ENCODE measurements around the gene NAV3. TPM values are rescaled to one million over a fixed set of nuclear protein-coding genes. Genes with fewer than 3 reads are reported as not detected.
A peak's percentile ranks its signal among the peaks of the same experiment; 100 is the strongest.

NAV3 gene
- total RNA-seq, 1 donor from 2014 or later, result 16.2 TPM

DNA sequence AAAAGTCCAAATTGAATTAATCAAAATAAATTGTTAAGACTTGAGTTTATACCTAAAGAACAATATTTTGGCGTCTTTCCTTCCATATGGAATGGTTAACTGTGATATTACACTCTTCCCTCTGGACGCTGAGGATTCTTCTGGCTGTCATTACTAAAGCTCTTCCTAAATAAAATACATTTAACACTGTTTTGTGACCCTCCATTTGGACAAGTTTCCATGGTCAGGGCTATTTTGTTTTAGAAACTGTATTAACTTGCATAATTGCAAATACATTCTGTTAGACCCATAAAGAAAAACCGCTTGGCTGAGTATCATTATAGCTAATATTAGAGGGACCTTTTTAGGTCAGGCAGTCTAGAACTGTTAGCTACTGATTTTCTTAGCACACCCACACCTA is 87.4 kb downstream of the NAV3 start:
- TF ChIP-seq POLR2A (IDR thresholded peaks at IDR 0.05) (no peak), POLR2AphosphoS5 (IDR thresholded peaks at IDR 0.05; ENCODE audit: insufficient read depth in 1 of 2, low read depth in 1 of 2) (no peak)
- TF ChIP-seq, protein P1, sequence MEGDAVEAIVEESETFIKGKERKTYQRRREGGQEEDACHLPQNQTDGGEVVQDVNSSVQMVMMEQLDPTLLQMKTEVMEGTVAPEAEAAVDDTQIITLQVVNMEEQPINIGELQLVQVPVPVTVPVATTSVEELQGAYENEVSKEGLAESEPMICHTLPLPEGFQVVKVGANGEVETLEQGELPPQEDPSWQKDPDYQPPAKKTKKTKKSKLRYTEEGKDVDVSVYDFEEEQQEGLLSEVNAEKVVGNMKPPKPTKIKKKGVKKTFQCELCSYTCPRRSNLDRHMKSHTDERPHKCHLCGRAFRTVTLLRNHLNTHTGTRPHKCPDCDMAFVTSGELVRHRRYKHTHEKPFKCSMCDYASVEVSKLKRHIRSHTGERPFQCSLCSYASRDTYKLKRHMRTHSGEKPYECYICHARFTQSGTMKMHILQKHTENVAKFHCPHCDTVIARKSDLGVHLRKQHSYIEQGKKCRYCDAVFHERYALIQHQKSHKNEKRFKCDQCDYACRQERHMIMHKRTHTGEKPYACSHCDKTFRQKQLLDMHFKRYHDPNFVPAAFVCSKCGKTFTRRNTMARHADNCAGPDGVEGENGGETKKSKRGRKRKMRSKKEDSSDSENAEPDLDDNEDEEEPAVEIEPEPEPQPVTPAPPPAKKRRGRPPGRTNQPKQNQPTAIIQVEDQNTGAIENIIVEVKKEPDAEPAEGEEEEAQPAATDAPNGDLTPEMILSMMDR (IDR thresholded peaks at IDR 0.05), result no peak
- DNase-seq (ENCODE audit: extremely low spot score in 2 of 2), result no peak
- no peaks in the 10 kb centered on the region for H3K36me3 ChIP-seq
- intact Hi-C loops (cut with DNase I), result no loop called here
- H3K27ac ChIP-seq, result no peak overlapping the region
- no peaks in the 10 kb centered on the region for H3K9me3 ChIP-seq
- H3K27me3 ChIP-seq, result no peaks in the 10 kb centered on the region
- no peaks in the 10 kb centered on the region for H3K4me1 ChIP-seq
- H3K4me3 ChIP-seq, result no peak overlapping the region

DNA sequence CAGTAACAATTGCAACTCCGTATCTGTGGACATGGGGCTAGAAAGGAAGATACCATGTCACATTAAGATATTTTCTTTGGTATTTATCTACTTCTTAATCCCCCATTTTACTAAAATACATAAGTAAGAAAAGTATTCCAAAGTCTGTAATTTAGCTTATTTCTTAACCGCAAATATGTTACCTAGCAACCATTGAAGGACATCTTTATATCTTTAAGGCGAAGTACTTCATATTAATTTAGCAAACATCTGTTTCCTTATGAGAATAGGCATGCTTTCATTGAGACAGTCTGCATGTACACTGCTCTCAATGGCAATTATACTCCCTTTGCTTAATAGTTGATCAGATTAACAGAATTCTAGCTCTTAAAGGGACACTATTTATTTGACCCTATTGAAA is 88.8 kb downstream of the NAV3 start:
- Histone ChIP-seq H3K9me3 (no peaks in the 10 kb centered on the region), H3K4me1 (no peaks in the 10 kb centered on the region), H3K36me3 (no peaks in the 10 kb centered on the region)

DNA sequence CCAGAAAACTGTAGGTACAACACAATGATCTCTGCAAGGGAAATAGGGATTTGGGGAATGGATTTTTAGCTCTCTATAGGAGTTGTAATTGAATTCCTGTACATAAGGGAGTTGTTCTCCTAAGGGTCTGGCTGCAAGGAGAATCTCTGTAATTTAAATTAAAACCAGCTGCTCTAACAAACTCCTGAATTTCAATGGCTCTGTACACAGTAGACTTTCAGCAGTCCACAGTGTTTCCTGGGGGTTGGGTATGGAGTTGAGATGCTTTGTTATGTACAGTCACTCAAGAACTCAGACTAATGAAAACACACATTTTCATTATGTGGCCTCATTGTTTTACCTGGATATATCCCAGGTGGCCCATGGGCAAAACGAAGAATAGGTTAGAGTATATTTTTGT is 93.2 kb downstream of the NAV3 start:
- H3K4me3 ChIP-seq, result no peak overlapping the region
- no peaks in the 10 kb centered on the region for H3K9me3 ChIP-seq
- H3K4me1 ChIP-seq, result peaks cover 11% of the 10 kb centered on the region
- no peak for TF ChIP-seq POLR2AphosphoS5 (IDR thresholded peaks at IDR 0.05; ENCODE audit: insufficient read depth in 1 of 2, low read depth in 1 of 2)
- no peak overlapping the region for H3K27ac ChIP-seq
- no peaks in the 10 kb centered on the region for H3K36me3 ChIP-seq
- intact Hi-C loops (cut with DNase I), result loop anchor here (10.0 kb wide), 1 partner anchor 199 kb away; no protein-coding TSS in a partner anchor
- DNase-seq (ENCODE audit: extremely low spot score in 2 of 2), result no peak
- no peaks in the 10 kb centered on the region for H3K27me3 ChIP-seq

More for the DNA sequence above, 88.8 kb downstream of the NAV3 start:
- intact Hi-C loops (cut with DNase I), result no loop called here
- TF ChIP-seq POLR2AphosphoS5 (IDR thresholded peaks at IDR 0.05; ENCODE audit: insufficient read depth in 1 of 2, low read depth in 1 of 2) (no peak), POLR2A (IDR thresholded peaks at IDR 0.05) (no peak)
- TF ChIP-seq, protein P1 (IDR thresholded peaks at IDR 0.05), result no peak
- no peak for DNase-seq (ENCODE audit: extremely low spot score in 2 of 2)
- H3K4me3 ChIP-seq, result no peak overlapping the region
- no peaks in the 10 kb centered on the region for H3K27me3 ChIP-seq
- no peak overlapping the region for H3K27ac ChIP-seq

DNA sequence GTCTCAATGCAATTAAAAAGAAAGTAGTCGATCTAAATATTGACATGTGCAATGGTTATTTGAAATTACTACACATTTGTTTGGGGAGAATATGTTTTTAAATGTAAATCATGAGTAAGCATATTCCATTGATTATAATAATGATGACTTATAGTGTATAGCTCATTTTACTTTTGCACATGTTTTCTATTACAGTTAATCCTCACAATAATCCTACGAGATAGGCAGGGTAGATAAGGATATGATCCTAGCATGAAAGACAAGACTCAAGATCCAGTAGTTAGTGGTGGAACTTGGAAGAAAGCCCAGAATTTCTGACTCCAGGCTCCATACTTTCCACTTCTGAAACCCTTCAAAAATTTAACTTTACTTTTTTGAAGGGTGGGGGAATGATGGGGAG is 94.0 kb downstream of the NAV3 start:
- intact Hi-C loops (cut with DNase I), result loop anchor here (10.0 kb wide), 1 partner anchor 200 kb away; no protein-coding TSS in a partner anchor

DNA sequence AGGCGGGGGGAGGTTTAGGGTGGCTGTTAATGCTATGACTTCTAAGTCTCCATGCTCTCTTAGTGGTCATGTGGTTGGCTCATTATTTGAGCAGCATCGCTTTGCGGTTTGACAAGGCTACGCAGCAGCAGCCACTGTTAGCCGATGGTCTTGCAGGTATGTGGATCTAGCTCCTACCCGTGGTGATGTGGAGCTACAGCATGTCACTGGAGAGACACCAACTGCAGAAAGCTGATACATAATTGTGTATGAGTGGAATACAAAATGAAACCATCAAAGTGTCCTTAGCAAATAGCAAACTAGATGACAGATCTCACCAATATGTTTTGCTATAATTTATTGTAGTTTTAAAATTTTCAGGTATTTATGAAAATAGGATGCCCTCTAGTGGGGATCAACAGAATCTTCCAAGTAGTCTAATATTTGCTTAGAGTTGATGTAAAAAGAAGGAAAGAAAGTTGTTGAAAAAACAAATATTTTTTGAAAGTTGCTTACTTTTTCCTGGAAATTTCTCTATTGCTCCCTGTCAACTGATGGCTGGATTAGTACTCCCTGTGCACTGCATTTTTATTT is 94.9 kb downstream of the NAV3 start:
- no peaks in the 10 kb centered on the region for H3K27me3 ChIP-seq
- DNase-seq (ENCODE audit: extremely low spot score in 2 of 2), result peak in 1 of 2 donors; percentile 90
- intact Hi-C loops (cut with DNase I), result loop anchor here (10.0 kb wide), 1 partner anchor 201 kb away; no protein-coding TSS in a partner anchor
- H3K27ac ChIP-seq, result no peak overlapping the region
- H3K36me3 ChIP-seq, result no peaks in the 10 kb centered on the region
- H3K9me3 ChIP-seq, result no peaks in the 10 kb centered on the region
- H3K4me1 ChIP-seq, result peaks cover 11% of the 10 kb centered on the region
- TF ChIP-seq, protein P1 (IDR thresholded peaks at IDR 0.05), result peak; percentile 71 to 85 (median 82)
- no peak for TF ChIP-seq POLR2A (IDR thresholded peaks at IDR 0.05)
- no peak for TF ChIP-seq POLR2AphosphoS5 (IDR thresholded peaks at IDR 0.05; ENCODE audit: insufficient read depth in 1 of 2, low read depth in 1 of 2)
- peak overlapping the region in 1 of 2 donors; percentile 14 for H3K4me3 ChIP-seq

More for the DNA sequence above, 94.0 kb downstream of the NAV3 start:
- Histone ChIP-seq H3K27me3 (no peaks in the 10 kb centered on the region), H3K9me3 (no peaks in the 10 kb centered on the region), H3K27ac (no peak overlapping the region), H3K4me1 (peaks cover 11% of the 10 kb centered on the region), H3K4me3 (no peak overlapping the region), H3K36me3 (no peaks in the 10 kb centered on the region)
- TF ChIP-seq POLR2AphosphoS5 (IDR thresholded peaks at IDR 0.05; ENCODE audit: insufficient read depth in 1 of 2, low read depth in 1 of 2), result no peak
- no peak for TF ChIP-seq POLR2A (IDR thresholded peaks at IDR 0.05)
- TF ChIP-seq, protein P1 (IDR thresholded peaks at IDR 0.05), result no peak
- no peak for DNase-seq (ENCODE audit: extremely low spot score in 2 of 2)
